SHP77 (cell line): Measurements from ENCODE around the gene DIAPH2.
"Not testable (repeated sequence)": the region's sequence is repeated elsewhere in the genome, so short reads cannot be mapped to it uniquely, and the experiment has no call there.

ENCODE experiments used
- DNase-seq, 2 experiments: peaks; one replicate each; lab custom pipeline; 2025; lab: John Stamatoyannopoulos, UW

DIAPH2 gene

DNA sequence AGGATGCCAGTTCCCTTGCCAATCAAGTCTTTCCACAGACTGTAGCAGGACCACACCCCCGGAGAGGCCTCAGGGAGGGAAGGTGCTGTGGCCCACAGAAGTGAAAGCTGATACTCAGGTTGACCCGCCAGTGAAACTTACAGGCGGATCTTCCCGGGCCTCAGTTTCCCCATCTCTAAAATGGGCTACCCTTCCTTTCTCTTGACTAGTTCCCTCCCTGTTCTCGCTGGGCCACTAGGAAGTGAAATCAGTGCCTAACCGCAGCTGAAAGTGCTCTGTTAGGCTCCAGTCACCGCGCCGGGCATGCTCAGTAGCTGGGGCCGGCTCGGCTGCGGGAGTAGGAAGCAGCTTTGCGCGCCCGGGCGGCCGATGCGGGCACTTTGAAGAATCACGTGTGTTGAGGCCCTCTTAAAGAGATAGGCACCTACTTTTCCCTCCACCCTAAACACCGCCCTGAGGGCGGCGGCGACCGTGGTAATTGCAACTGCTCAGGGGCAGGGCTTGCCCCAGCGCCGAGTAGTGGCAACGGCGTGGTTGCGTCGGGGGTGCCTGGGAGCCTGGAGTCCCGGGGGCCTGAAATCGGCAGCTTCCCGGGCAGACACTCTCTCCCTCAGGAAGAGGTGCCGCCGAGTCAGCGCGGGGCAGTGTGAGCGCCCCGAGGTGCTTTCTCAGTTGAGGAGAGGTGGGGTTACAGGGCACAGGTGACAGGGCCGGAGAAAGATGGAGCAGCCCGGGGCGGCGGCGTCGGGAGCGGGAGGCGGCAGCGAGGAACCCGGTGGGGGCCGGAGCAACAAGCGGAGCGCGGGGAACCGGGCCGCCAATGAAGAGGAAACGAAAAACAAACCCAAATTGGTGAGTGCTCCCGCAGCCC, at the start of gene DIAPH2:
TSS of gene DIAPH2 (plus strand) at position 504 of the 871 bp plus-strand sequence.
- no peak for DNase-seq

DNA sequence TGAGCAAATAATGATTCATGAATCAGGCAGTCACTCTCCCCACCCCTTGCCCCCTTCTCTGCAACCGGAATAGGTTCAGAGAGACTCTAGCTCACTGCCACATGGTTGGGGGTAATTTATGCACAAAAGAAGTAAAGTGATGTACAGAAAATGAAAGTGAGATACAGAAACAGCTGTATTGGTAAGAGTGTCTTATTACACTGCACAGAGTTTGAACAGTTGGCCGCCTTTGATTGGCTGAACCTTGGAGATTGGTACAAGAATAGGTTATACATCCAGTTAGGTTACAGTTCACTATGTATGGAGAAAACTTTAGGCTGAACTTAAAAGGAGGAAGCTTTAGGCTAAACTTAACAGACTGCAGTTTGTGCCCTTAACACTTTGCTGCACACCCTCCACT, 34.6 kb upstream of the DIAPH2 start:
- DNase-seq, result no peak

DNA sequence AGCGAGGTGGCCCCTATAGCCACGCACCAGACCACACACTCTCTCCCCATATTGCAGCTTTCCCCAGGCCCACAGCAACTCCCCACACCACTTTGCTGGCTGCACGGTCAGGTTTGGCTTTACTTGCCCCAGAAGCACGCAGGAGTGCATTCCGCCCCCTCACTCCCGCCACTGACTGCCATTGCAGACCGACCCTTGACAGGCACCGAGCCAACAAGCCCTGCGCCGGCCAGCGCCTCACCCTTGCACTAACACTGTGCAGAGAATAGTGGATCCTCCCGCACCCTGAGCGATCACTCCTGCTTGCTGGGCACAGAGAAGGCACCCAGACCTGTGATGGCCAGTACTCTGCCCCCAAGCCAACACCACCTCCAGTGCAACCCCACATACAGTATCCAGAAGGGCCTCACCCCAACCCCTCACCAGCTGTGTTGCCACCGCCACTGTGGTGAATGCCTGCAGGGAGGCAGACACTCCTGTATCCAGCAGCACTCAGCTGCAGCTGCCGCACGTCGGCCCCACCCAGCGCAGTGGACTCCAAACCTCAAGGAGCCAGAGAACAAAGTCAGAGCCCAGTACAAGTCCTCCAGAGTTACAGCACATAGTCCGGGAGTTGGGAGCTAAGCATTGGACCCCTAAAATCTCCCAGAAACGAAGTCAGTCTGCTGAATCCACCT, 28.6 kb upstream of the DIAPH2 start:
- no peak for DNase-seq

DNA sequence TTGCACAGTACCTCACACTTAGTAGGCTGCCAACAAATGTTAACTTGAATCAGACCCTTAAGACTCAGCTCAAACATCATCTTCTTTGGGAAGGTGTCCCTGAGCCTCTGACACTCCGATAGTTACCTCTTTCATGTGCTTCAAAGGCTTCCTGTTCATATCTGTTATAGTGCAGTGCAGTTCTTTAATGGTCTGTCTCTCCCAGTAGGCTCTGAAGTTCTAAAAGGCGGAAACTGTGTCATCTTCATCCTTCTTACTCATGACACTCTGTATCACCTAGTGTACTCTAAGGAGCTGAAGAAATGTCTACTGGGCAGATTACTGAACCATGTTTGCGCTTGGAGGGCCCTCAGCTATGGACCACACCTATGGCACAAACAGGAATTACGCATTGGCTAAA, 2.1 kb upstream of the DIAPH2 start:
- DNase-seq, result no peak

DNA sequence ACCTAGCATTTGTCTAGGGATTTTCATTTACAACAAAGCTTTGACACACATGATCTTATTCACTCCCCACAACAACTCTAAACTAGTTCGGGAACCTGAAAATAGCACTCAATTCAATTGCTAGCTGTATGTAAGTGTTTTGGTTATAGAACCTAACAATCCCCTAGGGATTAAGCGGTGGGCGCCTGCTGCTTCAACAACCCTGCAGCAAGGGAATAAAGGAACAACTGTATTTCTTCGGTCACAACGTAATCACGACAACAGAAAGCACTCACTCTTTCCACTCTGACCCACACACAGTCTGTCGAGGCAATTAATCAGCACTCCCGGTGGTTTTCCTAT, 674 bp upstream of the DIAPH2 start:
- no peak for DNase-seq

DNA sequence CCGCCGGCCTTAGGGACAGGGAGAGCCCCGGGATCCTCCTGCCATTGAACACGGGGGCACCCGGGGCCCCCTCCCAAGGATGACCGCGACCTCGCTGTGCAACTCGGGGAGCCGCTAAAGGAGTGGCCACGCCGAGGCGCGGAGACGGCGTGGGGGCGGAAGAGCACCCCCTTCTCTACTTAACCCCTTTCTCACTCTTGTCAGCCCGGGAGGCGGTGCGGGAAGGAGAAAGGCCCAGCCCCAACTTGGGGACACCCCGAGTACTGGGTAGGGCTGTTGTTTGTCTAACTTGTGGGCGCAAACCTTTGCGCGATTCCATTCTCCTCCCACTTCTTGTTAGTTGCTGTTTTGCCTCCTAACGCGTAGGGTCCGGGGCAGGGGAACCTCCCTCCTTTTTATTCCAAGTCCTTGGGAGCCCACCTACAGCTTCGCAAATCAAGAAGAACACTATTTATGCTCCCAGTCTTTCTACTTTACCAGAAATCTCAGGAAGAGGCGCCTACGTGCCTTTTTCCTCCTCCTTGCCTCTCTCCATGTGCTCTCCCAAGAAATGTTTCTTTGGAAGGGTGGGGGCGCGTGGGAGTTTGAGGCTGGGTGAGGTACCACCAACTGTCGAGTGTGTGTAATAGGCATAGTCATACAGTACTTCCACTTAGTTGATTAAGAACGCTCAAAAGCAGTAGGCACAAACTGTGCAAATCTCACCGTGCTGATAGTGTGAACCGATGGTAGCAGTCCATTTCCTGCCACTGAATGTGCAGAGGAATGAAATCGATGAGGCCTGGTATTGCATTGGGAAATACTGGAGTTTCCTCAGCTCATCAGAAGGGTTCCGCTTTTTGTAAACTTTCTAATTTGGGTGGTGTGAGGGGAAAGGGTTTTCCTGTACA, 813 bp downstream of the DIAPH2 start:
- no peak for DNase-seq

DNA sequence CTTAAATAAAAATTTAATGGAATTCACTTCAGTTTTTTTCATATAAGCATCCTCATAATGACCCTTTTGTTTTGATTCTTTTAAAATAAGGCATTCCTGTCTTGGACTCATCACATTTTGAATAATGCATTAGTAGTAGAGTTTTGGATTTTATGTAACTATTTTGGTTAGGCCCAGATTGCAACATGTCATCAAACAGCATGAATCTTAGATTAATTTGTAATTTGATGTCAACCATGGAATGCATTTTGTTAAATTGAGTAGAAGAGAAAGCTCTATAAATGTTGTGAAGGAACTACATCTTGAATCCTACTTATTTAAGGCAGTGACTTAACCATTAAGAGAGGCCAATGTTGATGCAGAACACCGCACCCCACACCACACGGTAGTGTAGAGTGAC, 3.1 kb downstream of the DIAPH2 start:
- DNase-seq, result no peak

DNA sequence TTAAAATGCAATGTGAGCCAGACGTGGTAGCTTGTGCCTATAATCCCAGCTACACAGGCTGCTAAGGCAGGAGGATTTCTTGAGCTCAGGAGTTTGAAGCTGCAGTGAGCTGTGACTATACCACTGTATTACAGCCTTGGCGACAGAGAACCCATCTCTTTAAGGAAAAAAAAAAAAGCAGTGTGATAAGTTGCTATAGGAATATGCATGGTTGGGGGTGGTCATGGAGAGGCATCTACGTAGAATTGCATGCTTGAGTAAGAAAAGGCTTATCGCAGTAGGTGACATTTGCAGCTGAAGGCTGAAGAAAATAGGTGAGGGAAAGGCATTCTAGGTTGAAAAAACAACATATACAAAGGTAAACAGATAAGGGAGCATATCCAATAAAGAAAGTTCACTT, 4.1 kb downstream of the DIAPH2 start:
- no peak for DNase-seq

DNA sequence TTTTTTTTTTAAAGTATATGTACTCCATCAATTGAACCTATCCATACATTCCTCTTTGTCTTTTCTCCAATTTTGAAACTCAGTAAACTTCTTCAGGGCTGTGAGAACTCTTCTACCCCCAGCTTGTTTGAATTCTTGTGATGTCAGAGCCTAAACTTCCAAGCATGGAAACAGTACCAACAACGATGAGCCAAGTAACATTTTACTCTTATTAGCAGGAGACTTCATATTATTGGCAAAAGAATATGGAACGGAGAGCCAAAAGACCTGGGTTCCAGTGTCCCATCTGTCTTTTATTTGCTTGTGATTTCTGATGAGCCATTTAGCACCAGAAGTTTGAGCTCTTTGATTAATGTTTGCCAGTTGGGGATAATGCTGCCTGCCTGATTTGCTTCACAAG, 5.3 kb downstream of the DIAPH2 start:
- DNase-seq, result no peak

DNA sequence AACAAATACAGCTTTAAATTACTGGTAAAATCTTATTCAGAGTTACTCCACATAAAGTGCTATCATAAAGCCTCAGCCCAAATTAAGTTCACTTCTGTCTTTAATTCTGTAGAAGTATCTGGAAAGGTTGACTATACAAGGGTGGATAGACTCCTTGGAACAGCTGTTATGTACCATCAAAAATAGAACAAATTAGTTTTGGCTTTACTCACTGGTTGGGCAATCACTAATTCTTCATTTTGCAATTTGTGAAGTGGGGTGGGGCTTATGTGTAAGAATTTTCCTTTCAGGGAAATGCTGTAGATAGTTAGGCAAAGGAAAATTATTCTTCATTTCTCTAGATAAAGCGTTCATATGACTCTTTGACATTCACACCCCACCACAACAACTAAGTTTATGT, 7.8 kb downstream of the DIAPH2 start:
- DNase-seq, result no peak

DNA sequence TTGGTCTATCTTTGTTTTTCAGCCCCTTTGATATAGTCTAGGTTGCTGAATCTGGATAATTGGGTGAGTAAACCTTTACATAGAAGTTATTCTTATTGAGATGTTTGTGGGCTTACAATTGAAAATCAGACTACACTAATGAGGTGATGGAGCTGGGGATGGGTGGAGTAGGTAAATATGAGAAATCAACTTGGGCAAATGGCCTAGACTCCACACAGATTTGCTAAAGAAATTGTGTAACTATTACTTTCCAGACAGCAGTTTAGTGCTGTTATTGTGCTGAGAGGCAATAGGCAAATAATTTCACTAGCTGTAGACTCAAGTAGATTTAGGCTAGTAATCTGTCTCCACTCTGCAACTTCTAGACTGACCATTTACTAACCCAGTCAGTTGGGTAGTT, 8.2 kb downstream of the DIAPH2 start:
- DNase-seq, result no peak

DNA sequence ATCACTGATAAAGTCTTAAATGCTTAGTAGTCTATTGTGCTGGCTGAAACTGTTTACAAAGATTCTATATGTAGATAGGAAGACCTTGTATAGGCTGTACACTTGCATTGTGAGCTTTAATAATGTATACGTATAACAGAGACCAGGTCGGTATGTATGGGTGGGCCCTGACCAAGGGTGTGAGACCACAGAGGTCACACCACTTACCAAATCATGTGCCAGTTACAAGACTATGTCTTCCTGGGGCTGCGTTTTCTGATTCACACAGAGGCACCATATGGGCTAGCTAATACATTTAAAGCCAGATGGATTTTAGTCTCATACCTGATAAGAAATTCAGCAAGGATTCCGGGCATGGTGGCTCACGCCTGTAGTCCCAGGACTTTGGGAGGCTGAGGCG, 8.8 kb downstream of the DIAPH2 start:
- DNase-seq, result no peak

DNA sequence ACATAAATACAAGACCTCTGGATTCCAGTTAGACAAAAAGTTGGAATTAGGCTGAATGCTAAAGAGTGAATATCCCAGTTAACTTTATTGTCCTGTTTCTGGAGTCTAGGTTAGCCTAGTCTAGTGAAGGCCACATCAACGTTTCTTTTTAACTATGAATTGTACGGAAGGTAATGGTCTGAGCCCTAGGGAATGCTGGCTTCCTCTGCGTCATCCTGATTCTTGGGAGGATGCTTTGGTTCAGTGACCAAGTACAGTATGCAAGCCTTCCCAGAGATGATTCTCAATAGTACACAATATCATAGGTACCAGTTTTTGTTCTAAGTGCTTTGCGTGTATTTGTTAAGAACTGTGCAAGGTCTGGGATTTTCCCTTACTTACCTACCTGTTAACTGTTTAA, 11.8 kb downstream of the DIAPH2 start:
- DNase-seq, result no peak

DNA sequence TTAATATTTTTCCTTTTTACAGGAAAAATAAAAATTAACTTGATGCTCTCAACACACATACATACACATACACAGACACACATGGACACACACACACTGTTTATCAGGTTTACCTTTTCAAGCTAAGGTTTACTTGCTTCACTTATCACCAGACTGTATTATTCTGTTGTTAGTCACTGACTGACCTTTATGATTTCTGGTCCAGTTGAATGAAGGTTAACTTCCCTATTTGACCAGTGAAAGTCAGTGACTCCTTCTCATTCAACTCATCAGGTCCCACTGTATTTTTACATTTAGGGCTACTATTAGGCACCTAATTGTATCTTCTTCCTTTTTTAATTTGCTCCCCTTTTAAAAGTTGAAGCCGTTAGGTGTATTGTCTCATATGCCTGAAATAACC, 16.0 kb downstream of the DIAPH2 start:
- DNase-seq, result no peak

DNA sequence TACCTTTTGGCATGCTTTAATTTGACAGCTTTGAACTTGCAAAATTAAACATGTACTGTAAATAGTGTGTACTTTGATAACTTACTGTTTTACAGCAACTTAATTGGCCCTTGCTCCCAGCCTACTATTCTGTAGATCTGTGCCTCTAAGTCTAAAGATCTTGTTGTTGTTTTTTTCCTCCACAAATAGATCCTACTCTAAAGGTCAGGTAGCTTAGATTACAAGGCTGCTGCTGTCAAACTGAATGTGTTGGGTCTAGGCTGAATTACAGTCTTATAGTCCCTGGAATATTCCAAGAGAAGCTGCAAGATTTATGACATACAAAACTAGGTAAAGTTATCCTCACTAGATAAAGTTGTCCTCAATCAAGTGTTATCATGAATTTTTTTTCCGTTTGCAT, 18.7 kb downstream of the DIAPH2 start:
- DNase-seq, result no peak

DNA sequence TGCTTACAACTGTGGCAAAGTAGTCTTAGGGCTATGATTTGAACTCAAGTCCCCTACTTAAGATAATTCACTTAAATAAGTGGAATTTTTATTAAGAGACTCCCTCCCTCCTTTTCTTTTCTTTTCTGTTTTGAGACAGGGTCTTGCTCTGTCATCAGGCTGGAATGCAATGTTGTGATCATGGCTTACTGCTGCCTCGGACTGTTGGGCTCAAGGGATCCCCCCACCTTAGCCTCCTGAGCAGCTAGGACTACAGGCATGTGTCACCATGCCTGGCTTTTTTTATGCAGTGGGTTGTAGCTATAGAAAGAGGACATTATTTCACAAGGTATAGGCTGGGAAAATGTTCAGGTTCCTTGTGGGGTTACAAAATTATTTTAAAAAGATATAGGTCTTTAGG, 19.2 kb downstream of the DIAPH2 start:
- no peak for DNase-seq

DNA sequence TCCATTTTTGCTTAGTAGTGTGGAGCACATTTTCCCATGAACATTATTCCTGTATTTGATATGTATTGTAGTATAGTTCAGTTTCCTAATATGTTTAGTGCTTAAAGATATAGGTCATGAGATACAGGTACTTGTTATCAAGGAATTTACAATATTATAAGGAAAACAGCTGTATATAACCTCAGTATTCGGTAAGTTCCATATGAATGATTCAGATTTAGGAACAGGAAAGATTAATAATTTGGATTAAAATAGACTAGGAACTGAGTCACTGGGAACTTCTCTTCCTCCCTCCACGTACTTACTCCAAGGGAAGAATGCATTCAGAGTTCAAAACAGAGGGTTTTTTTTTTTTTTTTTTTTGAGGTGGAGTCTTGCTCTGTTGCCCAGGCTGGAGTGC, 20.0 kb downstream of the DIAPH2 start:
- no peak for DNase-seq

DNA sequence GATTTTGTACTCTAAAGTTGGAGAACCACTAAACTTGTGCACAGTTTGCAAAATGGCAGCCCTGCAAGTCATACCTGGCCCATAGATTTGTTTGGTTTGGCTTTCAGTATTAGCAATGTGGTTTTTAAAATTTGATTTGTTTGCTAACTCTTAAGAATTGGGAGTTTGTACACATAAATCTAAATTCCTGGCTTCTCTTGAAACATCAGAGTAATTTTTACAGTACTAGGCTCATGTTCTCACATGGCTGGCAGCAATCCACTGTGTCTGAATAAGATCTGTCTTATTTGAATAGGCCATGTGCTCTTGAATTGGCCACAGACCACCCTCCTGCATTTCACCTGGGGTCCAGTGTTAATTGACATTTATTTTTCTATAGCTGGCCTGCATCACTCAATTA, 21.3 kb downstream of the DIAPH2 start:
- DNase-seq, result no peak

DNA sequence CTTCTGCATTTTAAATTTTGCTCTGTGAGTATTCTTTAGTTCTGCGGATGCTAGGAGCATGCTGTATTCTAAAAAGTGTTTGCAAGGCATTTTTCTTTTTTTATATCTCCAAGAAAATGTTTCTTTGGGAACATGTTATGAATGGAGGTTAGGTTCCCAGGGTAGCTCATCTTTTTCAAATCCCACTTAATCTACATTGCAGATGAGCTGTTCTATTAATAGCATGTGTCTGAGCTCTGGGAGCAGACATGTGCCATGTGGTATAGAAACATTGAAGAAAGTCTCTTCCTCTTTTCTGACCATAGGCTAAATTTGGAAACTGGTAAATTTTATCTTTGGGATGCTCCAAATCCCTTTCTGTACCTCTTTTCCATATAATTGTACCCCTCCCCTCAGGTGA, 23.2 kb downstream of the DIAPH2 start:
- DNase-seq, result no peak

DNA sequence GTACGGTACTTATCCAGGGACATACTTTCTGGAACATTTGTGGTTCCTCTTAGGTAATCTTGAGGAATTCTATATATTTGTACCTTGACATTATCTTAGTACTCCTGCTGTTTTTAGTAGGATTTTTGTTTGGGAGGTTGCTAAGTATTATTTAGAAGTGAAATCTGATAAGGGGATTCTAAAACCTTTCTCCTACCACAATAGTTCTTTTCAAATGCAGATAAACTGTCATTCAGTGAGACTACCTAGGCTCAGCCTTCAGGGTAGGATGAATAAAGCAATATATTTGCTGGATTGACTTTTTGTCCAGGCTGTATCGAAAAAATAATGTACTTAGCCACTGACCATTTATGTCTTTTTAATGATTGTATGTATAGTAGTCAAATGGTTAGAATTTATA, 25.4 kb downstream of the DIAPH2 start:
- DNase-seq, result no peak

DNA sequence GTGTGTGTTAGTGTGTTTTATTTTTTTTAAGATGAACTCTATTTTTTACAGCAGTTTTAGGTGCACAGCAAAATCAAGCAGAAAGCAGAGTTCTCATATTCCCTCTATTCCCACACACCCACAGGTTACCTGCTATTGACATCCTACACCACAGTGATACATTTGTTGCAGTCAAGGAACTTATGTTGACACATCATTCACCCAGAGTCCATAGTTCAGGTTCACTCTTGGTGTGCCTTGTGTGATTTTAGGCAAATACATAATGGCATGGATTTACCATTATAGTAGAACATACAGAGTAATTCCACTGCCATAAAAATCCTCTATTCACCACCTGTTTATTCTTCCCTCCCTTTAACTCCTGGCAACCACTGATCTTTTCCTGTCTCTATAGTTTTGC, 28.7 kb downstream of the DIAPH2 start:
- no peak for DNase-seq

DNA sequence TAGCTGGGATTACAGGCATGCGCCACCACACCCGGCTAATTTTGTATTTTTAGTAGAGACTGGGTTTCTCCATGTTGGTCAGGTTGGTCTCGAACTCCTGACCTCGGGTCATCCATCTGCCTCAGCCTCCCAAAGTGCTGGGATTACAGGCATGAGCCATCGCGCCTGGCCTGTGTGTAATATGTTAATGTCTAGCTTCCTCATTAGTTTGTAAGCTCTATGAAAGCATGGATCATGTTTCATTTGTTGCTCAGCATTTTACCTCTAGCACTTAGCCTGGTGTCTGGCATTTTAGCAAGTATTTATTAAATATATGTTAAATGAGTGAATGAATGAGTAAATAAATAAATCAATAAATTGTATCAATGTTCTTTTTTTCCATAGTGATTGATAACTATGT, 29.8 kb downstream of the DIAPH2 start:
- DNase-seq, result not testable (repeated sequence)

DNA sequence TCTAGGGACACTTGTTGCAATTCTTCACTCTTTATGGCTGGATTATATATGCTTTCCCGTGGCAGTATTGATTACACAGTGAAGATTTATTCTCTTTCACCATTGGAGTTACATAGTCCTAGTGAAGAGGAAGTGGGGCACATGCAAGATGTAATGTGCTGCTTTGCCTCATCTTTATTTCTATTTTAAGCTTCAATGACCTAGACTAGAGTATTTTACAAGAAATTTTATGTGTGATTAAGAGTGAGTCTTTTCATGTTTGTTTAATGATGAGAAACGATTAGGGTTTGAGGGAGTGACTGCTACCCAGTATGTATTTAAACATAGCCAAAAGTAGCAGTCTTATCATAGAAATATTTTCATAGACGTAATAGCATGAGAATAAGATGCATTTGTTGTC, 30.8 kb downstream of the DIAPH2 start:
- DNase-seq, result no peak
